GM12891 (cell line): ENCODE results near the gene IQUB.

Experiments used
- PAX5 ChIP-seq: IDR thresholded peaks from 2 replicates; pipeline ENCODE4 v1.6.1; 2011; ENCODE audit warnings: low read length, moderate library complexity, mild to moderate bottlenecking; ENCODE audit not compliant: insufficient read depth, severe bottlenecking
- POLR2A ChIP-seq: IDR thresholded peaks from 2 replicates; pipeline ENCODE4 v1.6.1; 2011; ENCODE audit warnings: low read depth, low read length, control low read depth
- POLR2AphosphoS5 ChIP-seq: IDR thresholded peaks from 2 replicates; pipeline ENCODE4 v1.6.1; 2011; ENCODE audit warnings: low read depth, low read length, control low read depth
- POU2F2 ChIP-seq: IDR thresholded peaks from 2 replicates; pipeline ENCODE4 v1.6.1; 2011; ENCODE audit warnings: low read depth, mild to moderate bottlenecking, control low read depth, low read length, moderate library complexity
- SPI1 ChIP-seq: IDR thresholded peaks from 2 replicates; pipeline ENCODE4 v1.6.1; 2011; ENCODE audit warnings: low read depth, low read length, control low read depth
- TAF1 ChIP-seq: IDR thresholded peaks from 2 replicates; pipeline ENCODE4 v1.6.1; 2011; ENCODE audit warnings: low read depth, low read length, control low read depth

- TF ChIP-seq POLR2A = no peak
- no peak for TF ChIP-seq POLR2AphosphoS5
- TF ChIP-seq PAX5 = no peak
- no peak for TF ChIP-seq TAF1
- no peak for TF ChIP-seq SPI1
- no peak for TF ChIP-seq POU2F2
Observed at GRCh38 chr7:123537026-123537642, 2.7 kb upstream of the IQUB start.
